ENCODE results near the gene NOTUM. TPM values are rescaled to one million over a fixed set of nuclear protein-coding genes. Genes with fewer than 3 reads are reported as not detected.

Gene NOTUM
- total RNA-seq, 1 experiment from 2014 or later: not detected

DNA sequence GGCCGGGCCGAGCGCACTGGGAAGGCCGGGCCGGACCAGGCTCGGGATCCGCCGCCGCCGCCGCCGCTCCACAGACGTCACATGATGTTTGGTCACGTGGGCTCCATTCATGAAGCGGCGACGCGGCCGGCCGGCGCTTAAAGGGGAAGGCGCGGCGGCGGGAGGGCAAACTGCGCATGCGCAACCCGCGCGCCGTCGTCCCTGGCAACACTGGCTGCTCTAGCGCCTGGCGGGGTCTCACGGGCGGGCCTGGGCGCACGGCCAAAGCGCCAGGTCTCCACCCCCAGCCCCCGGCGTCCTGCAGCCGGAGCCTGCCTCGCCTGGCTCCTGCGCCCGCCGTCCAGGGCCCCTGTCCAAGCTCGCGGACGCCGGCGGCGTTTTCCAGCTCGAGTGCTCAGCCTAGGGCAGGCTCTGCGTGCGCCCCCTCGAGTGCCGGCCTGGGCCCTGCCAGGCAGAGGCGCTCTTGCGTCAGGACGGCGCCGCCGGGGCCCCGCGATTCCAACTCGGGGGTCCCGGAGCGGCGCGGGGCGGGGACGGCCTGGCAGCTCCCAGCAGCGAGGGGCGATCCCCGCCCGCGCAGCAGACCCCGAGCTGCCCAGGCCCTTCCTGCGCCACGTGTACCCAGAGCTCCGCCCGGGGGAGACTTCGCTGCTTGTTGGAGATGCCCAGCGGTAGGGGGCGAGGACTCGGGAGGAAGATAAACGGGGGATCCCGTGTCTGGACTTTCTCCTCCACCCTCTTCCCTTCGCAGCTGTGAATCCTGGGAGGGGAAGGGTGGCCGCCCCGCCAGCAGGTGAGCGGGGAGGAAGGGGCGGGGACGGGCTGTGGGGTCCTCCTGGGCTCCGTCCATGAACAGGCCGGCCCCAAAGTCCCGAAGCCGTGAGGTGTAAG is 33.1 kb downstream of the NOTUM start, which contains the start of gene MAFG:
Gene MAFG (minus strand): TSS at position 83 of the 891 bp plus-strand sequence. CDS start 4,550 bp downstream, outside the sequence.
- intact Hi-C loops (cut with micrococcal nuclease; ENCODE audit: unreplicated experiment): no loop called here
- H3K27me3 Mint-ChIP-seq (ENCODE audit: unreplicated experiment): no peaks in the 10 kb centered on the region
- no TSS peak for BruUV-seq (replicated peaks)
- peaks cover 57% of the 10 kb centered on the region for H3K36me3 Mint-ChIP-seq (ENCODE audit: insufficient read depth, unreplicated experiment)
- peak within 1 kb of the TSS; percentile 88 for H3K27ac Mint-ChIP-seq (ENCODE audit: unreplicated experiment)
- TF ChIP-seq, protein P1, sequence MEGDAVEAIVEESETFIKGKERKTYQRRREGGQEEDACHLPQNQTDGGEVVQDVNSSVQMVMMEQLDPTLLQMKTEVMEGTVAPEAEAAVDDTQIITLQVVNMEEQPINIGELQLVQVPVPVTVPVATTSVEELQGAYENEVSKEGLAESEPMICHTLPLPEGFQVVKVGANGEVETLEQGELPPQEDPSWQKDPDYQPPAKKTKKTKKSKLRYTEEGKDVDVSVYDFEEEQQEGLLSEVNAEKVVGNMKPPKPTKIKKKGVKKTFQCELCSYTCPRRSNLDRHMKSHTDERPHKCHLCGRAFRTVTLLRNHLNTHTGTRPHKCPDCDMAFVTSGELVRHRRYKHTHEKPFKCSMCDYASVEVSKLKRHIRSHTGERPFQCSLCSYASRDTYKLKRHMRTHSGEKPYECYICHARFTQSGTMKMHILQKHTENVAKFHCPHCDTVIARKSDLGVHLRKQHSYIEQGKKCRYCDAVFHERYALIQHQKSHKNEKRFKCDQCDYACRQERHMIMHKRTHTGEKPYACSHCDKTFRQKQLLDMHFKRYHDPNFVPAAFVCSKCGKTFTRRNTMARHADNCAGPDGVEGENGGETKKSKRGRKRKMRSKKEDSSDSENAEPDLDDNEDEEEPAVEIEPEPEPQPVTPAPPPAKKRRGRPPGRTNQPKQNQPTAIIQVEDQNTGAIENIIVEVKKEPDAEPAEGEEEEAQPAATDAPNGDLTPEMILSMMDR (IDR thresholded peaks at IDR 0.05; ENCODE audit: unreplicated experiment): no peak
- peak within 1 kb of the TSS; percentile 90 for H3K4me3 Mint-ChIP-seq (ENCODE audit: low read depth, unreplicated experiment)
- DNase-seq: peak; percentile 92
- H3K9me3 Mint-ChIP-seq (ENCODE audit: low read depth, unreplicated experiment): no peaks in the 10 kb centered on the region
- CTCF ChIA-PET: interaction anchor here (0.7 to 1.0 kb wide), 5 partner anchors 9 to 407 kb away, joined by 3 to 5 read pairs (median 3); no protein-coding TSS in a partner anchor
- H3K4me1 Mint-ChIP-seq (ENCODE audit: low read depth, unreplicated experiment): peaks cover 19% of the 10 kb centered on the region

DNA sequence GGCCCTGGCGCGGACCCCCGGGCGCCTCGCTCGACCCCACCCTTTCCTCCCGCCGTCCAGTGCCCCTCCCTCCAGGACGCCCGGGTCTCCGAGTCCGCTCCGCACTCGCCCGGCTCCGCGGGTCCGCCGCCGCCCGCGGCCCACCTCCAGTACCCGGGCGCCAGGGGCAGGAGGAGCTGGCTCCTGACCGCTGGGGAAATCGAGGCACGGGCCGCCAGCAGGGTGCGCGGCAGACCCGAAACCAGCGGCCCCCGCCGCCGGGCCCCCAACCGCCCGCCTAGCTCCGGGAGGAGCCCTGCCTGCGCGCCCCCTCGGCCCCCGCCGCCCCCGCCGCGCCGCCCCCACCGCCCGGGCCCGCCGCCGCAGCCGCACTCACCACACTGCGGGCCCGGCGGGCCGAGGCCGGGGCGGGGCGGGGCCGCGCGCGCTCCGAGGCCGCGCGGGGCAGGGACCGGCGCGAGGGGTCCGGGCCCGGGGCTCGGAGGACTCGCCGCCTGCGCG is 33.8 kb downstream of the NOTUM start:
- DNase-seq: no peak
- Mint-ChIP-seq H3K9me3 (ENCODE audit: low read depth, unreplicated experiment) (no peaks in the 10 kb centered on the region), H3K27ac (ENCODE audit: unreplicated experiment) (peak overlapping the region; percentile 88), H3K4me3 (ENCODE audit: low read depth, unreplicated experiment) (peak overlapping the region; percentile 90), H3K27me3 (ENCODE audit: unreplicated experiment) (no peaks in the 10 kb centered on the region), H3K36me3 (ENCODE audit: insufficient read depth, unreplicated experiment) (peaks cover 57% of the 10 kb centered on the region), H3K4me1 (ENCODE audit: low read depth, unreplicated experiment) (peaks cover 26% of the 10 kb centered on the region)
- intact Hi-C loops (cut with micrococcal nuclease; ENCODE audit: unreplicated experiment): no loop called here
- TF ChIP-seq, protein P1 (IDR thresholded peaks at IDR 0.05; ENCODE audit: unreplicated experiment): no peak
- BruUV-seq (replicated peaks): no TSS peak
- CTCF ChIA-PET: interaction anchor here (0.7 to 1.6 kb wide), 7 partner anchors 9 to 408 kb away, joined by 3 to 5 read pairs (median 4); no protein-coding TSS in a partner anchor

DNA sequence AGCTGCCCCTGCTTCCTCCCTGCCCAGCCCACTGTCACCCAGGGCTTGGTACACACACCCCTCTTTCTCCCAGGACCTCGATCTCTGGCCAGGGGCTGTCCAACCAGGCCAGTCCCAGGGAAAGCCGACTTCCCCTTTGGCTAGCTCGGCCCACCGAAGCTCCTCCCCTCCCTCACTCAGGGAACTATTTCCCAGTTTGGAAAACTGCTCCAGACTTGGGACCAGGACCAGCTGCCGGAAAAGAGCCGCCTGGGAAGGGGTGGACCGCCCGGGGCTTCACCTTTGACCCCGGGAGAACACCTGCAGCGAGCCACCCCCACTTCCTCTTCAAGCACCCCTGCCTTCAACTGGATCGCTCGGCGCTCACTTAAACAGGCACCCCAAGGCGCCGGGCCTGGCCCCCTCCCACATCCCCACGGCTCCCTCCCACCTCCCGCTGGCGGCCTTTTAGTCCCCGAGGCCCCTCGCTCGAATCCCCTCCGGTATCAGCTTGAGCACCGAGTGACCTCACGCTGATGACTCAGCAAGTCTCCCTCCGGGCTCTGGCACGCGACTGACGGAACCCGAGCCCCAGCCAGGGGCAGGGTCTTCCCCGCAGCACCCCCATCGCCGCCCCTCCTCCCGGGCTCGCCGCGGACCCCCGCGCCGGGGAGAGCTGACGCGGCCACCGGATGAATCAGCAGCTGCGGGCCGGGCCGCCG is 34.4 kb downstream of the NOTUM start:
- peaks cover 26% of the 10 kb centered on the region for H3K4me1 Mint-ChIP-seq (ENCODE audit: low read depth, unreplicated experiment)
- no TSS peak for BruUV-seq (replicated peaks)
- intact Hi-C loops (cut with micrococcal nuclease; ENCODE audit: unreplicated experiment): no loop called here
- peak; percentile 76 for DNase-seq
- peak overlapping the region; percentile 90 for H3K4me3 Mint-ChIP-seq (ENCODE audit: low read depth, unreplicated experiment)
- peaks cover 56% of the 10 kb centered on the region for H3K36me3 Mint-ChIP-seq (ENCODE audit: insufficient read depth, unreplicated experiment)
- TF ChIP-seq, protein P1 (IDR thresholded peaks at IDR 0.05; ENCODE audit: unreplicated experiment): no peak
- no peaks in the 10 kb centered on the region for H3K27me3 Mint-ChIP-seq (ENCODE audit: unreplicated experiment)
- CTCF ChIA-PET: interaction anchor here (0.7 to 1.6 kb wide), 4 partner anchors 9 to 93 kb away, joined by 3 to 4 read pairs (median 4); partner anchors contain the start of gene PYCR1
- H3K9me3 Mint-ChIP-seq (ENCODE audit: low read depth, unreplicated experiment): no peaks in the 10 kb centered on the region
- H3K27ac Mint-ChIP-seq (ENCODE audit: unreplicated experiment): peak overlapping the region; percentile 88

DNA sequence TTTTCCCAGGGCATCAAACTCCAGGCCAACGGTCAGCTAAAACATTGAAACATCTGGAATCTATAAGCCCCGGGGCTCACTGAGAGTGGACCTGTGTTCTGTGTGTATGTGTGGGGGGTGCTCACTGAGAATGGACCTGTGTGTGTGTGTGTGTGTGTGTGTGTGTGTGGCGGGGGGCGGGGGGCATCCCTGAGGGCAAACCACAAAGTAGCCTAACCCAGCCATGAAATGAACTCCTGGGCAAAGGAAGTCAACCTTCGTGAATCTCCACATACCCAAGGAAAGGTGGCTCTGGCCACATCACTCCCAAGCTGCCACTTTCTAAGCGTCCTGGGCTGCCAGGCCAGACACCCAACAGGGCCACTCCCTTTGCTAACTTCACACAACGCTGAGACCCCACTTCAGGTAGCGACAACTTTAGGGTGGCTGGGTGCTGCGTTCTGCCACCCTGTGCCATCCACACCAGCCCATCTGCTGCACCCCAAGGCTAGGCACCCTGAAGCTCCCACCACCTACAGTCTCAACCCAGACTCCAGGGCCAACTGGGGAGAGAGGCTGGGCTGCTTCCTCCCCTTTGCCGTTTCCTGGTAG is 35.0 kb downstream of the NOTUM start:
- TF ChIP-seq, protein P1 (IDR thresholded peaks at IDR 0.05; ENCODE audit: unreplicated experiment): no peak
- peak overlapping the region; percentile 90 for H3K4me3 Mint-ChIP-seq (ENCODE audit: low read depth, unreplicated experiment)
- intact Hi-C loops (cut with micrococcal nuclease; ENCODE audit: unreplicated experiment): no loop called here
- peak overlapping the region; percentile 88 for H3K27ac Mint-ChIP-seq (ENCODE audit: unreplicated experiment)
- no peaks in the 10 kb centered on the region for H3K9me3 Mint-ChIP-seq (ENCODE audit: low read depth, unreplicated experiment)
- no peaks in the 10 kb centered on the region for H3K27me3 Mint-ChIP-seq (ENCODE audit: unreplicated experiment)
- H3K36me3 Mint-ChIP-seq (ENCODE audit: insufficient read depth, unreplicated experiment): peaks cover 54% of the 10 kb centered on the region
- CTCF ChIA-PET: interaction anchor here (1.2 to 1.6 kb wide), 3 partner anchors 11 to 94 kb away, joined by 3 to 4 read pairs (median 3); partner anchors contain the start of gene PYCR1
- H3K4me1 Mint-ChIP-seq (ENCODE audit: low read depth, unreplicated experiment): peaks cover 26% of the 10 kb centered on the region
- DNase-seq: no peak
- no TSS peak for BruUV-seq (replicated peaks)
